Osteocyte (in vitro differentiated cells): ENCODE data around the gene SYTL2. TPM values are rescaled to one million over a fixed set of nuclear protein-coding genes. Genes with fewer than 3 reads are reported as not detected.

Source experiments
- DNase-seq: peaks from one replicate; pipeline ENCODE4 v3.0.0; 2021; ENCODE audit warnings: mixed read lengths; ENCODE audit not compliant: unreplicated experiment; ENCODE audit errors: extremely low spot score
- H3K27ac Mint-ChIP-seq: one replicate; pipeline ENCODE4 v1.8.0; 2021; ENCODE audit warnings: mild to moderate bottlenecking, mixed read lengths; ENCODE audit not compliant: unreplicated experiment
- H3K27me3 Mint-ChIP-seq: one replicate; pipeline ENCODE4 v1.8.0; 2021; ENCODE audit warnings: mixed read lengths; ENCODE audit not compliant: unreplicated experiment
- H3K36me3 Mint-ChIP-seq: one replicate; pipeline ENCODE4 v1.8.0; 2021; ENCODE audit warnings: mixed read lengths; ENCODE audit not compliant: unreplicated experiment
- H3K4me1 Mint-ChIP-seq: one replicate; pipeline ENCODE4 v1.8.0; 2021; ENCODE audit warnings: mixed read lengths; ENCODE audit not compliant: unreplicated experiment
- H3K4me3 Mint-ChIP-seq: one replicate; pipeline ENCODE4 v1.8.0; 2021; ENCODE audit warnings: mild to moderate bottlenecking, moderate library complexity, mixed read lengths; ENCODE audit not compliant: unreplicated experiment
- H3K9me3 Mint-ChIP-seq: one replicate; pipeline ENCODE4 v1.8.0; 2021; ENCODE audit warnings: mixed read lengths; ENCODE audit not compliant: unreplicated experiment
- CTCF ChIP-seq: fragments of 200-600 bp; sonication (generic); IDR thresholded peaks from 2 replicates; pipeline ENCODE4 v1.5.0; 2021; ENCODE audit warnings: antibody characterized with exemption, mild to moderate bottlenecking, moderate library complexity
- total RNA-seq: library from RNA; stranded (reverse); gene quantifications from 2 replicates; pipeline ENCODE4 v1.2.1, GENCODE V29; 2021

Gene SYTL2
- total RNA-seq, 1 donor from 2014 or later = 4.0 TPM

- peaks cover 18% of the 10 kb centered on the region for H3K27me3 Mint-ChIP-seq
- no peaks in the 10 kb centered on the region for H3K9me3 Mint-ChIP-seq
- peaks cover 13% of the 10 kb centered on the region for H3K4me1 Mint-ChIP-seq
- H3K27ac Mint-ChIP-seq = no peak overlapping the region
- no peaks in the 10 kb centered on the region for H3K36me3 Mint-ChIP-seq
- peak; percentile 30 for TF ChIP-seq CTCF
- no peak for DNase-seq
- H3K4me3 Mint-ChIP-seq = peak overlapping the region; percentile 72
These were observed 1.1 kb downstream of the SYTL2 start for GRCh38 chr11:85809863-85810262.

- peaks cover 12% of the 10 kb centered on the region for H3K4me1 Mint-ChIP-seq
- no peak overlapping the region for H3K27ac Mint-ChIP-seq
- H3K9me3 Mint-ChIP-seq = no peaks in the 10 kb centered on the region
- no peak overlapping the region for H3K4me3 Mint-ChIP-seq
- no peaks in the 10 kb centered on the region for H3K36me3 Mint-ChIP-seq
- no peak for TF ChIP-seq CTCF
- DNase-seq = no peak
- peaks cover 18% of the 10 kb centered on the region for H3K27me3 Mint-ChIP-seq
These were observed 1.8 kb downstream of the SYTL2 start for GRCh38 chr11:85809191-85809590.

- no peaks in the 10 kb centered on the region for H3K36me3 Mint-ChIP-seq
- no peak overlapping the region for H3K27ac Mint-ChIP-seq
- H3K27me3 Mint-ChIP-seq = peaks cover 13% of the 10 kb centered on the region
- H3K9me3 Mint-ChIP-seq = no peaks in the 10 kb centered on the region
- TF ChIP-seq CTCF = no peak
- no peak overlapping the region for H3K4me3 Mint-ChIP-seq
- peaks cover 12% of the 10 kb centered on the region for H3K4me1 Mint-ChIP-seq
- no peak for DNase-seq
These were observed 4.1 kb downstream of the SYTL2 start for GRCh38 chr11:85806876-85807275.

GRCh38 chr11:85806016-85806415, 4.9 kb downstream of the SYTL2 start:
- Mint-ChIP-seq H3K9me3 (no peaks in the 10 kb centered on the region), H3K4me3 (no peak overlapping the region), H3K27ac (no peak overlapping the region), H3K27me3 (peaks cover 9% of the 10 kb centered on the region), H3K4me1 (peaks cover 8% of the 10 kb centered on the region), H3K36me3 (no peaks in the 10 kb centered on the region)
- no peak for TF ChIP-seq CTCF
- no peak for DNase-seq

- H3K9me3 Mint-ChIP-seq = no peaks in the 10 kb centered on the region
- TF ChIP-seq CTCF = no peak
- H3K4me3 Mint-ChIP-seq = no peak overlapping the region
- peaks cover 12% of the 10 kb centered on the region for H3K27me3 Mint-ChIP-seq
- no peak overlapping the region for H3K27ac Mint-ChIP-seq
- H3K4me1 Mint-ChIP-seq = peaks cover 4% of the 10 kb centered on the region
- DNase-seq = no peak
- no peaks in the 10 kb centered on the region for H3K36me3 Mint-ChIP-seq
These were observed 5.6 kb downstream of the SYTL2 start for GRCh38 chr11:85805387-85805786.
